Astrocyte (in vitro differentiated cells and primary cell): ENCODE data around the gene MAP1S.

Experiments
- CTCF ChIP-seq: IDR thresholded peaks from 2 replicates; pipeline ENCODE4 v1.5.1; 2011; ENCODE audit warnings: low read depth, mild to moderate bottlenecking, inconsistent platforms, low read length, moderate library complexity; ENCODE audit not compliant: insufficient read depth
- EZH2 ChIP-seq: IDR thresholded peaks from 2 replicates; pipeline ENCODE4 v1.6.1; 2012; ENCODE audit warnings: mild to moderate bottlenecking, low read length, inconsistent platforms; ENCODE audit not compliant: insufficient read depth

DNA sequence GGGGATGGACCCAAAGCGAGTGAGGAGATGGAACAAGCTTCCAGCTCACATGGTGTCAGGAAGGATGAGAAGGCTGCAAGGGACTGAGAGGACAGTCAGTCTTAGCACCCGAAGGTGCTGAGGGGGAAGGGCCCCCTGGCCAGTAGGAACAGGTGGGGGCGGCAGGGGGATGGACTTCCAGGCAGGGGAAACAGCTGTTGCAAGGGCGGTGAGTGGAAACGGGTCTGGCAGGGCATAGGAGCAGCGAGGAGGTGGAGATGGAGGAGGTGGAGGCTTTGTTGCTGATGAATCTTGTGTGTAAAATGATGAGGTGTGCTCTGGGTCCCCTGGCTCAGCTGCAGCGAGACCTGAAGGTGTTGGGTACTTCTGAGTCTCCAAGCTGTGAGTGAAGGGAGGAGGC is 1.2 kb downstream of the MAP1S start:
- no peak for TF ChIP-seq CTCF
- no peak for TF ChIP-seq EZH2
